K562 (cell line): ENCODE results near the gene DGCR8. TPM values are rescaled to one million over a fixed set of nuclear protein-coding genes. Genes with fewer than 3 reads are reported as not detected.

Source experiments
- HNRNPL ChIP-seq: fragments of 200-400 bp; formaldehyde crosslinking; IDR thresholded peaks from 2 replicates; pipeline ENCODE4 v1.6.1; 2017; ENCODE audit warnings: low read depth, mild to moderate bottlenecking, low read length
- POLR3G ChIP-seq: IDR thresholded peaks from 2 replicates; pipeline ENCODE4 v1.6.1; 2011; ENCODE audit not compliant: insufficient read length, insufficient replicate concordance; ENCODE audit errors: extremely low read depth
- RBM14 ChIP-seq: fragments of 200-400 bp; formaldehyde crosslinking; IDR thresholded peaks from 2 replicates; pipeline ENCODE4 v1.6.1; 2018; ENCODE audit warnings: low read depth, mild to moderate bottlenecking, low read length, moderate library complexity, borderline replicate concordance; ENCODE audit not compliant: insufficient read depth
- RREB1 ChIP-seq: fragments of 250-450 bp; sonication (Bioruptor Pico); IDR thresholded peaks from 2 replicates; pipeline ENCODE4 v1.4.0; 2020
- RUNX1 ChIP-seq: sonication (generic); IDR thresholded peaks from 2 replicates; pipeline ENCODE4 v1.6.1; 2016; ENCODE audit warnings: antibody characterized with exemption, low read depth
- TCF15 ChIP-seq: fragments of 250-450 bp; sonication (Bioruptor Pico); IDR thresholded peaks from 2 replicates; pipeline ENCODE4 v1.8.0; 2022; ENCODE audit warnings: moderate library complexity, mild to moderate bottlenecking, inconsistent platforms
- TGIF2 ChIP-seq: sonication (generic); formaldehyde crosslinking; IDR thresholded peaks from 2 replicates; pipeline ENCODE4 v1.8.1; 2022; ENCODE audit warnings: mild to moderate bottlenecking, missing genetic modification reagents, moderate library complexity
- THAP7 ChIP-seq: fragments of 250-450 bp; sonication (Bioruptor Pico); IDR thresholded peaks from 2 replicates; pipeline ENCODE4 v1.5.0; 2021
- TRIM24 ChIP-seq, 2 experiments: fragments of 450-650 bp; IDR thresholded peaks; 2 replicates each; pipeline ENCODE4 v1.6.1; 2016
- ZNF695 ChIP-seq: fragments of 450-650 bp; formaldehyde crosslinking; IDR thresholded peaks from 2 replicates; pipeline ENCODE4 v1.4.0; 2020; ENCODE audit warnings: mild to moderate bottlenecking, moderate library complexity
- ZNF699 ChIP-seq: fragments of 250-450 bp; sonication (Bioruptor Pico); IDR thresholded peaks from 2 replicates; pipeline ENCODE4 v1.8.0; 2021; ENCODE audit warnings: mild to moderate bottlenecking, moderate library complexity; ENCODE audit not compliant: insufficient replicate concordance
- polyA plus RNA-seq, 8 experiments: library from polyadenylated mRNA; depleted of rRNA in 4 of 8; stranded (reverse) in 5 of 8; unstranded in 3 of 8; fragments of >200 nt; fragmentation: Nextera tagmentation in 2 of 8; fragmentation: Illumina TruSeq in 1 of 8; extraction: Ambion mirVana in 2 of 8; extraction: Trizol in 1 of 8; gene quantifications; 2 replicates each; pipeline versions ENCODE4 v1.2.1 to v1.2.3, GENCODE V29; 2011 to 2014; ENCODE audit warnings: inconsistent platforms in 1 of 8, missing spikeins in 1 of 8
- total RNA-seq, 7 experiments: library from RNA; depleted of rRNA in 6 of 7; stranded (reverse); fragments of >200 nt in 6 of 7; fragmentation: Illumina TruSeq in 2 of 7; extraction: Trizol in 2 of 7; gene quantifications; 2 replicates each; pipeline versions ENCODE4 v1.2.1 to v1.2.3, GENCODE V29; 2011 to 2021; ENCODE audit warnings: low replicate concordance in 1 of 7
- TF ChIP-seq, protein P1 (sequence below): IDR thresholded peaks from 2 replicates; pipeline ENCODE4 v1.6.1; 2016; ENCODE audit warnings: missing genetic modification characterization, missing compliant biosample characterization
- TF ChIP-seq, protein P2 (sequence below): fragments of 450-650 bp; IDR thresholded peaks from 2 replicates; pipeline ENCODE4 v1.6.1; 2016; ENCODE audit warnings: low read depth, mild to moderate bottlenecking, moderate library complexity
- TF ChIP-seq, protein P3 (sequence below): fragments of 450-650 bp; IDR thresholded peaks from 2 replicates; pipeline ENCODE4 v1.6.1; 2016

The DGCR8 gene
- total and polyA plus RNA-seq, 9 of the 15 experiments (the other 6 are each of a cell fraction or from before 2014, with no cell fraction given): 5.9 to 144 (median 80.1) TPM

GRCh38 chr22:20080776-20081654 is 974 bp downstream of the DGCR8 start (continued):
- TF ChIP-seq RBM14: 0 out of 2 replicates have a peak, but pooled peaks have one; percentile 90
- TF ChIP-seq, protein P1, sequence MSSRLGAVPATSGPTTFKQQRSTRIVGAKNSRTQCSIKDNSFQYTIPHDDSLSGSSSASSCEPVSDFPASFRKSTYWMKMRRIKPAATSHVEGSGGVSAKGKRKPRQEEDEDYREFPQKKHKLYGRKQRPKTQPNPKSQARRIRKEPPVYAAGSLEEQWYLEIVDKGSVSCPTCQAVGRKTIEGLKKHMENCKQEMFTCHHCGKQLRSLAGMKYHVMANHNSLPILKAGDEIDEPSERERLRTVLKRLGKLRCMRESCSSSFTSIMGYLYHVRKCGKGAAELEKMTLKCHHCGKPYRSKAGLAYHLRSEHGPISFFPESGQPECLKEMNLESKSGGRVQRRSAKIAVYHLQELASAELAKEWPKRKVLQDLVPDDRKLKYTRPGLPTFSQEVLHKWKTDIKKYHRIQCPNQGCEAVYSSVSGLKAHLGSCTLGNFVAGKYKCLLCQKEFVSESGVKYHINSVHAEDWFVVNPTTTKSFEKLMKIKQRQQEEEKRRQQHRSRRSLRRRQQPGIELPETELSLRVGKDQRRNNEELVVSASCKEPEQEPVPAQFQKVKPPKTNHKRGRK (tag): no peak
- TF ChIP-seq, protein P2, sequence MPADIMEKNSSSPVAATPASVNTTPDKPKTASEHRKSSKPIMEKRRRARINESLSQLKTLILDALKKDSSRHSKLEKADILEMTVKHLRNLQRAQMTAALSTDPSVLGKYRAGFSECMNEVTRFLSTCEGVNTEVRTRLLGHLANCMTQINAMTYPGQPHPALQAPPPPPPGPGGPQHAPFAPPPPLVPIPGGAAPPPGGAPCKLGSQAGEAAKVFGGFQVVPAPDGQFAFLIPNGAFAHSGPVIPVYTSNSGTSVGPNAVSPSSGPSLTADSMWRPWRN: no peak
- peak; percentile 41; the same call in 1 of the 2 replicates for TF ChIP-seq TCF15 (CRISPR knock-in tag)
- TF ChIP-seq TRIM24 (IDR thresholded peaks at IDR 0.05): no peak
- TF ChIP-seq THAP7 (CRISPR knock-in tag): no peak
- no peak for TF ChIP-seq TGIF2 (CRISPR knock-in tag)
- TF ChIP-seq RUNX1: no peak
- no peak for TF ChIP-seq ZNF699 (CRISPR knock-in tag)
- TF ChIP-seq RREB1 (CRISPR knock-in tag): peak; percentile 53; the same call in 1 of the 2 replicates
- no peak for TF ChIP-seq POLR3G
- TF ChIP-seq, protein P3, sequence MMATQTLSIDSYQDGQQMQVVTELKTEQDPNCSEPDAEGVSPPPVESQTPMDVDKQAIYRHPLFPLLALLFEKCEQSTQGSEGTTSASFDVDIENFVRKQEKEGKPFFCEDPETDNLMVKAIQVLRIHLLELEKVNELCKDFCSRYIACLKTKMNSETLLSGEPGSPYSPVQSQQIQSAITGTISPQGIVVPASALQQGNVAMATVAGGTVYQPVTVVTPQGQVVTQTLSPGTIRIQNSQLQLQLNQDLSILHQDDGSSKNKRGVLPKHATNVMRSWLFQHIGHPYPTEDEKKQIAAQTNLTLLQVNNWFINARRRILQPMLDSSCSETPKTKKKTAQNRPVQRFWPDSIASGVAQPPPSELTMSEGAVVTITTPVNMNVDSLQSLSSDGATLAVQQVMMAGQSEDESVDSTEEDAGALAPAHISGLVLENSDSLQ: no peak
- TF ChIP-seq ZNF695 (CRISPR knock-in tag): no peak
- TF ChIP-seq HNRNPL: peak; percentile 83
